ENCODE results near the gene GRAMD4.
"Not testable (repeated sequence)": the region's sequence is repeated elsewhere in the genome, so short reads cannot be mapped to it uniquely, and the experiment has no call there.

Gene GRAMD4

GRCh38 chr22:46637711-46638600 is 17.8 kb downstream of the GRAMD4 start:
- DNase-seq (ENCODE audit: low spot score) = no peak

GRCh38 chr22:46638601-46639431 is 18.6 kb downstream of the GRAMD4 start:
- DNase-seq (ENCODE audit: low spot score) = peak; percentile 71

GRCh38 chr22:46639843-46640242 is 19.7 kb downstream of the GRAMD4 start:
- no peak for DNase-seq (ENCODE audit: low spot score)

GRCh38 chr22:46640293-46641055 is 20.3 kb downstream of the GRAMD4 start:
- DNase-seq (ENCODE audit: low spot score) = no peak

- DNase-seq (ENCODE audit: low spot score) = no peak
Measured at GRCh38 chr22:46641811-46642266, 21.7 kb downstream of the GRAMD4 start.

- DNase-seq (ENCODE audit: low spot score) = not testable (repeated sequence)
Measured at GRCh38 chr22:46642840-46643480, 22.8 kb downstream of the GRAMD4 start.

GRCh38 chr22:46646531-46647215 is 26.5 kb downstream of the GRAMD4 start:
- no peak for DNase-seq (ENCODE audit: low spot score)

- not testable (repeated sequence) for DNase-seq (ENCODE audit: low spot score)
Measured at GRCh38 chr22:46648225-46648820, 28.1 kb downstream of the GRAMD4 start.

GRCh38 chr22:46649141-46650077 is 29.2 kb downstream of the GRAMD4 start:
- peak; percentile 65 for DNase-seq (ENCODE audit: low spot score)

- no peak for DNase-seq (ENCODE audit: low spot score)
Measured at GRCh38 chr22:46650078-46650810, 30.1 kb downstream of the GRAMD4 start.

GRCh38 chr22:46651316-46651715 is 31.1 kb downstream of the GRAMD4 start:
- no peak for DNase-seq (ENCODE audit: low spot score)

GRCh38 chr22:46652081-46652846 is 32.1 kb downstream of the GRAMD4 start:
- peak; percentile 89 for DNase-seq (ENCODE audit: low spot score)

- DNase-seq (ENCODE audit: low spot score) = peak; percentile 79
Measured at GRCh38 chr22:46652847-46653331, 32.7 kb downstream of the GRAMD4 start.

- no peak for DNase-seq (ENCODE audit: low spot score)
Measured at GRCh38 chr22:46653596-46653995, 33.4 kb downstream of the GRAMD4 start.

GRCh38 chr22:46654426-46654825 is 34.2 kb downstream of the GRAMD4 start:
- no peak for DNase-seq (ENCODE audit: low spot score)

GRCh38 chr22:46654927-46655595 is 34.9 kb downstream of the GRAMD4 start:
- DNase-seq (ENCODE audit: low spot score) = no peak

Data from HuH-7 (cell line).